Kidney (tissue), 14 donors: ENCODE measurements around the gene MLPH. TPM values are rescaled to one million over a fixed set of nuclear protein-coding genes. Genes with fewer than 3 reads are reported as not detected.

Experiments
- DNase-seq, 5 donors: peaks; one replicate each; pipeline ENCODE4 v3.0.0-alpha.2; 2013 to 2020
- FAIRE-seq: peaks from 2 replicates; lab custom pipeline; 2012; peaks lifted over from hg19 to GRCh38; lab: Jason Lieb, UNC
- H3K27ac ChIP-seq, 2 donors: one replicate each; pipeline ENCODE4 v1.7.0; 2013; ENCODE audit warnings: low read depth in 2 of 2, low read length in 2 of 2, inconsistent platforms in 1 of 2
- H3K27me3 ChIP-seq: one replicate; pipeline ENCODE4 v1.7.1; 2013; ENCODE audit warnings: low read length, inconsistent platforms; ENCODE audit not compliant: control insufficient read depth, insufficient read depth
- H3K36me3 ChIP-seq, 3 donors: one replicate each; pipeline versions ENCODE4 v1.7.0 to v1.7.1; 2013; ENCODE audit warnings: low read length in 3 of 3, control low read depth in 1 of 3, inconsistent platforms in 1 of 3; ENCODE audit not compliant: insufficient read depth in 3 of 3, control insufficient read depth in 2 of 3
- H3K4me1 ChIP-seq, 3 donors: one replicate each; pipeline versions ENCODE4 v1.7.0 to v1.7.1; 2013; ENCODE audit warnings: low read length in 3 of 3, inconsistent platforms in 1 of 3, low read depth in 1 of 3; ENCODE audit not compliant: control insufficient read depth in 2 of 3, insufficient read depth in 2 of 3
- H3K4me3 ChIP-seq, 3 donors: one replicate each; pipeline versions ENCODE4 v1.7.0 to v1.8.1; 2013; ENCODE audit warnings: low read length in 3 of 3, control low read depth in 1 of 3, inconsistent platforms in 1 of 3
- H3K9ac ChIP-seq, 3 donors: one replicate each; pipeline versions ENCODE4 v1.7.0 to v1.7.1; 2013; ENCODE audit warnings: low read length in 3 of 3, control low read depth in 1 of 3, inconsistent platforms in 1 of 3
- H3K9me3 ChIP-seq, 3 donors: one replicate each; pipeline versions ENCODE4 v1.7.0 to v1.7.1; 2013; ENCODE audit warnings: low read length in 3 of 3, control low read depth in 1 of 3, inconsistent platforms in 1 of 3; ENCODE audit not compliant: control insufficient read depth in 2 of 3, insufficient read depth in 1 of 3
- intact Hi-C: fragments of 100-400 bp; cut with DNase I; formaldehyde crosslinking; loops from one replicate; pipeline ENCODE4 v1.11.1; 2022
- polyA plus RNA-seq: library from polyadenylated mRNA; stranded (reverse); fragments of 350-450 nt; fragmentation: Illumina TruSeq; extraction: RNeasy Lipid Tissue Mini Kit (QIAGEN cat#74804); gene quantifications from one replicate; pipeline ENCODE4 v1.2.3, GENCODE V29; 2014; ENCODE audit warnings: low read depth, low replicate concordance; ENCODE audit not compliant: insufficient read depth
- total RNA-seq: library from RNA; stranded (reverse); fragmentation: NEBNext Ultra II Directional; extraction: Animal tissue kit (Norgen Biotek cat#: 25700); gene quantifications from one replicate; pipeline ENCODE4 v1.2.1, GENCODE V29; 2021
- TF ChIP-seq, protein P1 (sequence below): IDR thresholded peaks from 3 replicates; pipeline ENCODE4 v1.5.1; 2012; ENCODE audit warnings: mild to moderate bottlenecking, moderate library complexity, borderline replicate concordance; ENCODE audit not compliant: insufficient read depth; ENCODE audit errors: extremely low read depth
- donor health status: control.
- donor health status: control.
- donor health status: control.
- donor health status: control.
- donor health status: control.
- donor health status: DM: yes; HTN: yes; CAD: no.
- donor health status: Normal renal cell carcinoma (clear cell type).

Gene MLPH
- total and polyA plus RNA-seq, 2 donors from 2014 or later, result 4.6 to 9.6 TPM

- DNase-seq (peak in 3 of 5 donors; percentile 20 to 39 (median 21)), FAIRE-seq (no peak)
- Histone ChIP-seq H3K9me3 (no peaks in the 10 kb centered on the region), H3K4me1 (peaks cover 0 to 7% (median 3%) of the 10 kb centered on the region in 3 donors), H3K9ac (peak overlapping the region in 1 of 3 donors; percentile 48), H3K27me3 (peaks cover 11% of the 10 kb centered on the region), H3K4me3 (no peak overlapping the region), H3K36me3 (no peaks in the 10 kb centered on the region), H3K27ac (peak overlapping the region in 1 of 2 donors; percentile 29)
- TF ChIP-seq, protein P1, sequence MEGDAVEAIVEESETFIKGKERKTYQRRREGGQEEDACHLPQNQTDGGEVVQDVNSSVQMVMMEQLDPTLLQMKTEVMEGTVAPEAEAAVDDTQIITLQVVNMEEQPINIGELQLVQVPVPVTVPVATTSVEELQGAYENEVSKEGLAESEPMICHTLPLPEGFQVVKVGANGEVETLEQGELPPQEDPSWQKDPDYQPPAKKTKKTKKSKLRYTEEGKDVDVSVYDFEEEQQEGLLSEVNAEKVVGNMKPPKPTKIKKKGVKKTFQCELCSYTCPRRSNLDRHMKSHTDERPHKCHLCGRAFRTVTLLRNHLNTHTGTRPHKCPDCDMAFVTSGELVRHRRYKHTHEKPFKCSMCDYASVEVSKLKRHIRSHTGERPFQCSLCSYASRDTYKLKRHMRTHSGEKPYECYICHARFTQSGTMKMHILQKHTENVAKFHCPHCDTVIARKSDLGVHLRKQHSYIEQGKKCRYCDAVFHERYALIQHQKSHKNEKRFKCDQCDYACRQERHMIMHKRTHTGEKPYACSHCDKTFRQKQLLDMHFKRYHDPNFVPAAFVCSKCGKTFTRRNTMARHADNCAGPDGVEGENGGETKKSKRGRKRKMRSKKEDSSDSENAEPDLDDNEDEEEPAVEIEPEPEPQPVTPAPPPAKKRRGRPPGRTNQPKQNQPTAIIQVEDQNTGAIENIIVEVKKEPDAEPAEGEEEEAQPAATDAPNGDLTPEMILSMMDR, result no peak
- intact Hi-C loops, result no loop called here
These were observed 3.9 kb upstream of the MLPH start for GRCh38 chr2:237483018-237483731.

GRCh38 chr2:237485304-237485703 lies 1.7 kb upstream of the MLPH start:
- TF ChIP-seq, protein P1, result no peak
- Histone ChIP-seq H3K36me3 (no peaks in the 10 kb centered on the region), H3K4me3 (no peak overlapping the region), H3K9me3 (no peaks in the 10 kb centered on the region), H3K9ac (no peak overlapping the region), H3K27ac (no peak overlapping the region), H3K4me1 (peaks cover 0 to 7% (median 3%) of the 10 kb centered on the region in 3 donors), H3K27me3 (peaks cover 11% of the 10 kb centered on the region)
- FAIRE-seq (no peak), DNase-seq (no peak)
- intact Hi-C loops, result no loop called here

DNA sequence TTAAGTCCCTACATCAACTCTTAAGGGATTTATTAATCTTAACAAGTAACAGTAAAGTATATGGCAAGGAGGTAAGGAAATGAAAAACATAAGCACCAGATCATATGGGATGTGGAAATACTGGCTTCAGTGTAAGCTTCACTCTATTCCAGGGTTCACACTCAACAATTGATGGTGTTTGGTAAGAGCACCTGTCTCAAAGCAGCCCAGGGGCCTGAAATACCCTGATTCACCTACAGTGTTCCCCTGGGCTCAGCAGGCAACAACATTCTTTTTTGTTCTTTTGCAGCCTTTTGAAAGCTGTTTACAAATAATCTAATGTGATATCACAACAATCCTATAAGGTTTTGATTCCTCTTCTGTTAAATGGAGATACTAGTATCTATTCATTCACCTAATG lies 1.2 kb upstream of the MLPH start:
- FAIRE-seq, result no peak
- Histone ChIP-seq H3K4me1 (peaks cover 0 to 7% (median 3%) of the 10 kb centered on the region in 3 donors), H3K36me3 (no peaks in the 10 kb centered on the region), H3K27ac (no peak overlapping the region), H3K9ac (no peak overlapping the region), H3K27me3 (peaks cover 11% of the 10 kb centered on the region), H3K4me3 (peak overlapping the region in 1 of 3 donors; percentile 54), H3K9me3 (no peaks in the 10 kb centered on the region)
- intact Hi-C loops, result no loop called here
- peak in 1 of 5 donors; percentile 4 for DNase-seq
- TF ChIP-seq, protein P1, result no peak
